Measurements from ENCODE around the gene IGF1R. TPM values are rescaled to one million over a fixed set of nuclear protein-coding genes. Genes with fewer than 3 reads are reported as not detected.

The IGF1R gene
- total RNA-seq, 1 experiment from 2014 or later = 71.3 TPM

DNA sequence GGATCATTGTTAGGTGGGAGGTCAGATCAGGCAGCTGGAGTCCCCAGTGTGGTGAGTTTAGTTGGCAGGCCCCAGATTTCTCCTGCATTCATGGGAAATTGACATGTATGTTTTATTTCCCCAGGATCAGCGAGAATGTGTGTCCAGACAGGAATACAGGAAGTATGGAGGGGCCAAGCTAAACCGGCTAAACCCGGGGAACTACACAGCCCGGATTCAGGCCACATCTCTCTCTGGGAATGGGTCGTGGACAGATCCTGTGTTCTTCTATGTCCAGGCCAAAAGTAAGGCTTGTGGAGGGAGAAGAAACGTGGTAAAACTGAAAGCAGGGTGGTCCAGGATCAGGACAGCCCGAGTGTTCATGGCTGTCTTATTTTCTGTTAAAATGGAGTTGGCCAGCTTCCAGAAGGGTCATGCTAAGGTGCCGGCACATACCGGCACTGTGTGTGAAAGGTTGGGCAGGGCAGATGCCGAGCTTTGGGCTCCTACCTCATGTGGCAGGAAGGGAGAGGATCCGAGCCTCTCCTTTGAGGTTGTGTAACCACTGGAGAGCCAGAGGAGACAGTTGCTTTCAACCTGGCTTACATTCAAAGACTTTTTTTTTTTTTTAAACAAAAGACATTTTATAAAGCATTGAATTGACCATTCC is 276.2 kb downstream of the IGF1R start:
- ChIA-PET POLR2A (ENCODE audit: unreplicated experiment) (no interaction called here), CTCF (interaction anchor here (0.6 kb wide), 1 partner anchor 104 kb away, joined by 3 read pairs; no protein-coding TSS in a partner anchor)
- BruUV-seq (replicated peaks) = no TSS peak
- no peak for DNase-seq
- Histone ChIP-seq H2AFZ (no peak overlapping the region), H3K4me1 (replicated peaks; ENCODE audit: insufficient read depth) (no peaks in the 10 kb centered on the region), H3K27ac (no peak overlapping the region), H3K27me3 (ENCODE audit: insufficient read depth, low read depth) (no peaks in the 10 kb centered on the region), H3K36me3 (ENCODE audit: low read depth) (peaks cover 9% of the 10 kb centered on the region; the same call in 1 of the 2 replicates), H3F3A (ENCODE audit: insufficient read depth, low read depth) (no peaks in the 10 kb centered on the region), H3K79me2 (ENCODE audit: low read depth) (no peaks in the 10 kb centered on the region), H3K9me2 (ENCODE audit: insufficient read depth) (no peaks in the 10 kb centered on the region), H3K4me3 (no peak overlapping the region), H4K20me1 (ENCODE audit: insufficient read depth) (no peaks in the 10 kb centered on the region), H3K9me3 (ENCODE audit: insufficient read depth, low read depth) (no peaks in the 10 kb centered on the region), H3K4me2 (no peak overlapping the region)
- TF ChIP-seq CTCF (conservative IDR thresholded peaks at IDR 0.05) (no peak), EZH2 (IDR thresholded peaks at IDR 0.05; ENCODE audit: low read depth) (no peak)
- intact Hi-C loops (cut with micrococcal nuclease; ENCODE audit: unreplicated experiment) = no loop called here

DNA sequence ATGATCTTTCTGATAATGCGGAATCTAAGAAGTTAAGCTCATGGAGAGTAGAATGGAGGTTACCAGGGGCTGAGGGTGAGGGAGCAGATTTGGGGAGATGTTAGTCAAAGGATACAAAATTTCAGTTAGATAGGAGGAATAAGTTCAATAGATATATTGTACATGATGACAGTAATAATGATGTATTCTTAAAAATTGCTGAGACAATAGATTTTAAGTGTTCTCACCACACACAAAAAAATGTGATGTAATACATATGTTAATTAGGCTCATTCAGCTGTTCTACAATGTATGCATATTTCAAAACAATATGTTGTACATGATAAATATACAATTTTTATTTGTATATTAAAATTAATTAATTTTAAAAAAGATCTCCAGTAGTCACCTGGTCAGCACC is 277.9 kb downstream of the IGF1R start:
- Histone ChIP-seq H3K9me2 (ENCODE audit: insufficient read depth) (no peaks in the 10 kb centered on the region), H3F3A (ENCODE audit: insufficient read depth, low read depth) (no peaks in the 10 kb centered on the region), H3K9me3 (ENCODE audit: insufficient read depth, low read depth) (no peaks in the 10 kb centered on the region), H3K4me3 (no peak overlapping the region), H2AFZ (no peak overlapping the region), H3K4me1 (replicated peaks; ENCODE audit: insufficient read depth) (no peaks in the 10 kb centered on the region), H3K27ac (no peak overlapping the region), H4K20me1 (ENCODE audit: insufficient read depth) (no peaks in the 10 kb centered on the region), H3K4me2 (no peak overlapping the region), H3K36me3 (ENCODE audit: low read depth) (peaks cover 9% of the 10 kb centered on the region; the same call in 1 of the 2 replicates), H3K79me2 (ENCODE audit: low read depth) (no peaks in the 10 kb centered on the region), H3K27me3 (ENCODE audit: insufficient read depth, low read depth) (no peaks in the 10 kb centered on the region)
- BruUV-seq (replicated peaks) = no TSS peak
- TF ChIP-seq CTCF (conservative IDR thresholded peaks at IDR 0.05) = no peak
- TF ChIP-seq EZH2 (IDR thresholded peaks at IDR 0.05; ENCODE audit: low read depth) = no peak
- ChIA-PET POLR2A (ENCODE audit: unreplicated experiment) (no interaction called here), CTCF (no interaction called here)
- intact Hi-C loops (cut with micrococcal nuclease; ENCODE audit: unreplicated experiment) = no loop called here
- DNase-seq = no peak

DNA sequence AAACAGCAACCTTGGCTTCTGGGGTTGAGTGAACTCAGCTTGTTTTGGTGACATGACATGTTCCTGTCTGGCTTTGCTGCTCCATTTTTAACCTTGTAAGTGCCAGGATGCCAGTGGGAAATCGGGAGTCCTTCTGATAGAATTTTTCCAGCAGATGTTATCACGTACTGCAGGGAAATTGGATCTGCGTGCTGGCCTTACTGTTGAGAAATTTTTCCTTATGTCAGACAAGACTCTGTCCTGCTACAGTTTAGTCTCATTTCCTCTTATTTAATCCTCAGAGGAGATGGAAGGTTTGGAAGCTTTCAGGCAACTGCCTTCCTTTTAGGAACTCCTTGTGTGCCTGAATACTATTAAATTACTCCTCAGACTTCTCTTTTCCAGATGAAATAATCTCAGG is 278.7 kb downstream of the IGF1R start:
- ChIA-PET POLR2A (ENCODE audit: unreplicated experiment) (no interaction called here), CTCF (no interaction called here)
- no peaks in the 10 kb centered on the region for H3K4me1 ChIP-seq (replicated peaks; ENCODE audit: insufficient read depth)
- H4K20me1 ChIP-seq (ENCODE audit: insufficient read depth) = no peaks in the 10 kb centered on the region
- no peak overlapping the region for H2AFZ ChIP-seq
- no peak overlapping the region for H3K27ac ChIP-seq
- DNase-seq = no peak
- H3K27me3 ChIP-seq (ENCODE audit: insufficient read depth, low read depth) = no peaks in the 10 kb centered on the region
- no peaks in the 10 kb centered on the region for H3K9me2 ChIP-seq (ENCODE audit: insufficient read depth)
- no peak for TF ChIP-seq CTCF (conservative IDR thresholded peaks at IDR 0.05)
- TF ChIP-seq EZH2 (IDR thresholded peaks at IDR 0.05; ENCODE audit: low read depth) = no peak
- no TSS peak for BruUV-seq (replicated peaks)
- H3K4me2 ChIP-seq = no peak overlapping the region
- no peaks in the 10 kb centered on the region for H3K79me2 ChIP-seq (ENCODE audit: low read depth)
- H3K36me3 ChIP-seq (ENCODE audit: low read depth) = peaks cover 9% of the 10 kb centered on the region; the same call in 1 of the 2 replicates
- intact Hi-C loops (cut with micrococcal nuclease; ENCODE audit: unreplicated experiment) = no loop called here
- no peak overlapping the region for H3K4me3 ChIP-seq
- no peaks in the 10 kb centered on the region for H3F3A ChIP-seq (ENCODE audit: insufficient read depth, low read depth)
- no peaks in the 10 kb centered on the region for H3K9me3 ChIP-seq (ENCODE audit: insufficient read depth, low read depth)
